DMS53 treated with DMSO at 0.1 percent for 48 hours (cell line): ENCODE measurements around the gene MMD.
"Not testable (repeated sequence)": the region's sequence is repeated elsewhere in the genome, so short reads cannot be mapped to it uniquely, and the experiment has no call there.

Experiments used
- DNase-seq: peaks from one replicate; lab custom pipeline; 2025; ENCODE audit not compliant: unreplicated experiment; lab: John Stamatoyannopoulos, UW

MMD gene

GRCh38 chr17:55395803-55396505, 25.7 kb downstream of the MMD start:
- DNase-seq = no peak

- peak; percentile 38 for DNase-seq
Measured at GRCh38 chr17:55394357-55395021, 27.1 kb downstream of the MMD start.

GRCh38 chr17:55391764-55392467, 29.7 kb downstream of the MMD start:
- no peak for DNase-seq

GRCh38 chr17:55391244-55391757, 30.3 kb downstream of the MMD start:
- no peak for DNase-seq

GRCh38 chr17:55390364-55390977, 31.2 kb downstream of the MMD start:
- no peak for DNase-seq

GRCh38 chr17:55389715-55390114, 31.9 kb downstream of the MMD start:
- not testable (repeated sequence) for DNase-seq

GRCh38 chr17:55388842-55389241, 32.8 kb downstream of the MMD start:
- no peak for DNase-seq

GRCh38 chr17:55386796-55387332, 34.8 kb downstream of the MMD start:
- DNase-seq = no peak

- DNase-seq = no peak
Measured at GRCh38 chr17:55384643-55385232, 36.9 kb downstream of the MMD start.

- no peak for DNase-seq
Measured at GRCh38 chr17:55383771-55384642, 37.6 kb downstream of the MMD start.

GRCh38 chr17:55381017-55381770, 40.4 kb downstream of the MMD start:
- no peak for DNase-seq

GRCh38 chr17:55377671-55378275, 43.9 kb downstream of the MMD start:
- no peak for DNase-seq

- no peak for DNase-seq
Measured at GRCh38 chr17:55368706-55369105, 52.9 kb downstream of the MMD start.

- DNase-seq = no peak
Measured at GRCh38 chr17:55366020-55366481, 55.6 kb downstream of the MMD start.

GRCh38 chr17:55363033-55363432, 58.6 kb downstream of the MMD start:
- DNase-seq = no peak

- DNase-seq = no peak
Measured at GRCh38 chr17:55360971-55361370, 60.7 kb downstream of the MMD start.

- peak; percentile 64 for DNase-seq
Measured at GRCh38 chr17:55356434-55357328, 65.0 kb downstream of the MMD start.

- DNase-seq = no peak
Measured at GRCh38 chr17:55354941-55355340, 66.7 kb downstream of the MMD start.
